Measurements from ENCODE around the gene CBR1. TPM values are rescaled to one million over a fixed set of nuclear protein-coding genes. Genes with fewer than 3 reads are reported as not detected.

CBR1 gene
- total RNA-seq, 1 donor from 2014 or later, result 60.0 TPM

GRCh38 chr21:36038701-36039497 lies 30.9 kb upstream of the CBR1 start:
- H3K4me1 Mint-ChIP-seq, result peaks cover 4% of the 10 kb centered on the region
- intact Hi-C loops (cut with micrococcal nuclease), result no loop called here
- no peaks in the 10 kb centered on the region for H3K27me3 Mint-ChIP-seq
- H3K27ac Mint-ChIP-seq, result peak overlapping the region; percentile 41
- H3K9me3 Mint-ChIP-seq, result no peaks in the 10 kb centered on the region
- DNase-seq, result no peak
- H3K36me3 Mint-ChIP-seq (ENCODE audit: low read depth), result peaks cover 55% of the 10 kb centered on the region
- H3K4me3 Mint-ChIP-seq, result no peak overlapping the region

DNA sequence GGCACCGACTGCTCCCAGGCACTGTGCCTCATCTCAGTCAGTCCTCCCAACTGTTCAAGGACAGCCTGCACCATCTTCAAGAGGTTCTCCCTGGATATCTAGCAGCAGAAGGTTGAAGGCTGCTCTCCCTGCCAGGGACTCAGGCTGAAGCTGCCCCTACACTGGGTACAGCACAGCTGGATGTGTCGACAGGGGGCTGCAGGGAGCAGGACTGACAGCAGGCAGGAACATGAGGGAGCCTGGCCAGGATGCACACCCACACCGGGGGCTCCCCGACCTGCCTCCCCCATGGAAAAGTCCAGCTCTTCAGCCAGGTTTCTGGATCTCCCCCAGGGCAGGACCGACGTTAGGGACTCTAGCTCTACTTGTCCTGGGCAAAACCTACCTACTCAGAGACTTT lies 30.0 kb upstream of the CBR1 start:
- Mint-ChIP-seq H3K9me3 (no peaks in the 10 kb centered on the region), H3K36me3 (ENCODE audit: low read depth) (peaks cover 61% of the 10 kb centered on the region), H3K4me3 (no peak overlapping the region), H3K27me3 (no peaks in the 10 kb centered on the region), H3K4me1 (peaks cover 4% of the 10 kb centered on the region), H3K27ac (no peak overlapping the region)
- intact Hi-C loops (cut with micrococcal nuclease), result no loop called here
- no peak for DNase-seq

DNA sequence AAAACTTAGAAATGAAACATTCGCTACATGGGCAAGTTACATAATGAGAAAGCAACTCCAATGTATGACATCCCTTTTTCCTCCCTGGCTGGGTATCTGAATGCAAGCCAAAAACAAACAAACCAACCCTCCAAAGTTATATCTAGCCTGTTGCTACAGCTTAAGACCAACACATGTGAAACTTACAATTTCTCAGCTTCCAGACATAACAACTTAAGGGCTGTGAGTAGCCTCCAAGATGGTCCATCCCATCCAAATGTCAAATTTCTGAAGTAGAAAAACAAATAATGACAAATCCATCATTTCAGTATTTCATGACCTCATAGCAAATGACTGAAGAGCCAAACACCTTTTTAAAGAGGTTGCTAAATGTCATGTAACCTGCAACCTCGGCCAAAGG lies 29.4 kb upstream of the CBR1 start:
- H3K4me1 Mint-ChIP-seq, result peaks cover 4% of the 10 kb centered on the region
- H3K36me3 Mint-ChIP-seq (ENCODE audit: low read depth), result peaks cover 59% of the 10 kb centered on the region
- no peak for DNase-seq
- intact Hi-C loops (cut with micrococcal nuclease), result no loop called here
- H3K9me3 Mint-ChIP-seq, result no peaks in the 10 kb centered on the region
- no peaks in the 10 kb centered on the region for H3K27me3 Mint-ChIP-seq
- H3K27ac Mint-ChIP-seq, result no peak overlapping the region
- H3K4me3 Mint-ChIP-seq, result no peak overlapping the region

- no peaks in the 10 kb centered on the region for H3K27me3 Mint-ChIP-seq
- no peak overlapping the region for H3K27ac Mint-ChIP-seq
- H3K4me1 Mint-ChIP-seq, result peaks cover 4% of the 10 kb centered on the region
- no peak for DNase-seq
- intact Hi-C loops (cut with micrococcal nuclease), result no loop called here
- no peaks in the 10 kb centered on the region for H3K9me3 Mint-ChIP-seq
- no peak overlapping the region for H3K4me3 Mint-ChIP-seq
- peaks cover 54% of the 10 kb centered on the region for H3K36me3 Mint-ChIP-seq (ENCODE audit: low read depth)
Measured at GRCh38 chr21:36041910-36042309, 27.9 kb upstream of the CBR1 start.

- Mint-ChIP-seq H3K4me1 (peaks cover 6% of the 10 kb centered on the region), H3K27ac (no peak overlapping the region), H3K4me3 (no peak overlapping the region), H3K27me3 (no peaks in the 10 kb centered on the region), H3K9me3 (no peaks in the 10 kb centered on the region), H3K36me3 (ENCODE audit: low read depth) (peaks cover 64% of the 10 kb centered on the region)
- intact Hi-C loops (cut with micrococcal nuclease), result no loop called here
- no peak for DNase-seq
Measured at GRCh38 chr21:36044056-36044455, 25.8 kb upstream of the CBR1 start.

- H3K4me1 Mint-ChIP-seq, result peaks cover 5% of the 10 kb centered on the region
- no peak for DNase-seq
- no peak overlapping the region for H3K4me3 Mint-ChIP-seq
- peaks cover 70% of the 10 kb centered on the region for H3K36me3 Mint-ChIP-seq (ENCODE audit: low read depth)
- no peaks in the 10 kb centered on the region for H3K27me3 Mint-ChIP-seq
- intact Hi-C loops (cut with micrococcal nuclease), result no loop called here
- peaks cover 4% of the 10 kb centered on the region for H3K9me3 Mint-ChIP-seq
- H3K27ac Mint-ChIP-seq, result no peak overlapping the region
Measured at GRCh38 chr21:36045993-36046392, 23.8 kb upstream of the CBR1 start.

GRCh38 chr21:36047139-36047538 lies 22.7 kb upstream of the CBR1 start:
- DNase-seq, result no peak
- no peak overlapping the region for H3K4me3 Mint-ChIP-seq
- peaks cover 4% of the 10 kb centered on the region for H3K9me3 Mint-ChIP-seq
- intact Hi-C loops (cut with micrococcal nuclease), result no loop called here
- no peaks in the 10 kb centered on the region for H3K27me3 Mint-ChIP-seq
- peaks cover 5% of the 10 kb centered on the region for H3K4me1 Mint-ChIP-seq
- H3K27ac Mint-ChIP-seq, result no peak overlapping the region
- peaks cover 70% of the 10 kb centered on the region for H3K36me3 Mint-ChIP-seq (ENCODE audit: low read depth)

DNA sequence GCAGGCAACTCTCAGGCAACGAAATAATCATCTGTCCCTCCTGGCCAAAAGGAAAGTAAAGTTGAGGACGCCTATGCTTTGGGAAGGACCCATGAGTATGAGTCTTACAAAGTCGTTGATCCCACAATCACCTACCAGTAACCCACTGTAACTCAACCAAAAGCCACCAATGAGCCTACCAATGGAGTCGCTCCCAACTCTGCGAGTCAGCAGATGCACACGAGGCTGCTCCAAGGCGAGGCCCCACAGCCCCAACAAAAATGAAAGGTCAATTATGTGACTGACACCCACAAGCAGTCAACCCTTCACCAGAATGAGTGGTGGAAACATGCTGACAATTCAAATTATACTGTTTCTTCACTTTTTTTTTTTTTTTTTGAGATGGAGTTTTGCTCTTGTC lies 21.5 kb upstream of the CBR1 start:
- peaks cover 4% of the 10 kb centered on the region for H3K9me3 Mint-ChIP-seq
- peaks cover 9% of the 10 kb centered on the region for H3K4me1 Mint-ChIP-seq
- no peaks in the 10 kb centered on the region for H3K27me3 Mint-ChIP-seq
- H3K4me3 Mint-ChIP-seq, result no peak overlapping the region
- H3K36me3 Mint-ChIP-seq (ENCODE audit: low read depth), result peaks cover 71% of the 10 kb centered on the region
- no peak for DNase-seq
- no peak overlapping the region for H3K27ac Mint-ChIP-seq
- intact Hi-C loops (cut with micrococcal nuclease), result no loop called here

DNA sequence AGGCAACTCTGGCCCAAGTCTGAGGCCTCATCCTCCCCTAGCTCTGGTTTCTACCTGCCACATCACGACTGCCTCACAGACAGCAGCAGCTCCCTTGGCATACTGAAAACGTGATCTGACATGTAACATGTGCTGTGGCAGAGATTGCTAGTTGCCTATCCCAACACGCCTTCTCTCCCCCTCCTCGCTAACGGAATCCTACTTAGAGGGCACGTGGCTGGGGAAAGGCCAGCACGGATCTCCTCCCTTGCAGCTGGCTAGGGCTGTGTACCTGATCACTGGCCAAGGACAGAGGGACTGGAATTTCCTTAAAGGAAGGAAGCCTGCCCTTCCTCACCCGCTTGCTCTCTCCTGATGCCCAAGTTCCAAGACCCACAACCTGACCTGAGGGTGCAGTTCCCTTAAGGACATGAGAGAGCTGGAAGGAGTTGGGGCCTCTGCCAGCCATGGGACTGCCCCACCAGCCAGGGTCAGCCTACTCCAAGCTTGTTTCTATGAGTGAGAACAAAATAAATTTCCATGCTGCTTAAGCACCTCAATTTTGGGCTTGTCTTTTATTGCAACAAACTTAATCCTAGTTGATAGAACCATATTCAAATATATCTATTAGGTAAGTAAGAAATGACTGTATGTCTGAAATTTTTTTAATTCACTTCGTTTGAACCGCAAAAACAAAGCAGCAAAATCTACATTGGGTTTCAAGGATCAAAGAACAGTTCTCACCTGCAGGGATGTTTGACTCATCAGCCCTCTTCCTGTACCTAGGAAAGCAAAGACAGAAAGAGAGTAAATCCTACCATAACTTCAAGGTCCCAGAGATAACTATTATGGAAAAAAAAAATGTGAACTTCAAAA lies 16.7 kb upstream of the CBR1 start:
- Mint-ChIP-seq H3K27ac (peak overlapping the region; percentile 35), H3K4me3 (no peak overlapping the region)
- intact Hi-C loops (cut with micrococcal nuclease), result no loop called here

GRCh38 chr21:36053715-36054062 lies 16.1 kb upstream of the CBR1 start:
- peaks cover 70% of the 10 kb centered on the region for H3K36me3 Mint-ChIP-seq (ENCODE audit: low read depth)
- intact Hi-C loops (cut with micrococcal nuclease), result no loop called here
- peak overlapping the region; percentile 35 for H3K27ac Mint-ChIP-seq
- DNase-seq, result no peak
- peaks cover 4% of the 10 kb centered on the region for H3K9me3 Mint-ChIP-seq
- H3K4me3 Mint-ChIP-seq, result no peak overlapping the region
- H3K4me1 Mint-ChIP-seq, result peaks cover 24% of the 10 kb centered on the region
- no peaks in the 10 kb centered on the region for H3K27me3 Mint-ChIP-seq

More for the DNA sequence above, 16.7 kb upstream of the CBR1 start:
- peaks cover 22% of the 10 kb centered on the region for H3K4me1 Mint-ChIP-seq
- DNase-seq, result no peak
- peaks cover 4% of the 10 kb centered on the region for H3K9me3 Mint-ChIP-seq
- no peaks in the 10 kb centered on the region for H3K27me3 Mint-ChIP-seq
- peaks cover 73% of the 10 kb centered on the region for H3K36me3 Mint-ChIP-seq (ENCODE audit: low read depth)

GRCh38 chr21:36055551-36055950 lies 14.3 kb upstream of the CBR1 start:
- Mint-ChIP-seq H3K27ac (no peak overlapping the region), H3K27me3 (peaks cover 1% of the 10 kb centered on the region), H3K9me3 (peaks cover 2% of the 10 kb centered on the region), H3K4me3 (no peak overlapping the region), H3K36me3 (ENCODE audit: low read depth) (peaks cover 59% of the 10 kb centered on the region), H3K4me1 (peaks cover 26% of the 10 kb centered on the region)
- intact Hi-C loops (cut with micrococcal nuclease), result no loop called here
- DNase-seq, result no peak

DNA sequence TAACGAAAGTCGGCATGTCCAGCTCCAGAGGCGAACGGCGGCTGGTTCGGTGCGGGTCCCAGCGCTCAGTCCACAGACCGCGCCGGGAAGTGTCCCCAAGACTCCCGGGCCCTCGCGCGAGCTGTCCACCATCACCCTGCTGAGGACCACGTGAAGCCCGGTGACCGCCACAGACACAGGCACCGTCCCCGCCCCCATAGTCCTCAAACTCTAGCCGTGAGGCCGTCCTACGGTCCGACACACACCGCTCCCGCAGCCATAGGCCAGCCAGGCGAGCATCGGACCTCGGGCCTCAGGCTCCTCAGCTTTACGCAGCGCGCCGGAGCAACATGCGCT lies 10.0 kb upstream of the CBR1 start:
- Mint-ChIP-seq H3K9me3 (no peaks in the 10 kb centered on the region), H3K4me1 (peaks cover 24% of the 10 kb centered on the region), H3K36me3 (ENCODE audit: low read depth) (peaks cover 35% of the 10 kb centered on the region), H3K27ac (peak overlapping the region; percentile 99), H3K27me3 (peaks cover 1% of the 10 kb centered on the region), H3K4me3 (peak overlapping the region; percentile 94)
- intact Hi-C loops (cut with micrococcal nuclease), result loop anchor here (1.0 to 10.0 kb wide), 4 partner anchors 10 to 325 kb away; partner anchors contain the start of genes CHAF1B and MORC3
- DNase-seq, result no peak

DNA sequence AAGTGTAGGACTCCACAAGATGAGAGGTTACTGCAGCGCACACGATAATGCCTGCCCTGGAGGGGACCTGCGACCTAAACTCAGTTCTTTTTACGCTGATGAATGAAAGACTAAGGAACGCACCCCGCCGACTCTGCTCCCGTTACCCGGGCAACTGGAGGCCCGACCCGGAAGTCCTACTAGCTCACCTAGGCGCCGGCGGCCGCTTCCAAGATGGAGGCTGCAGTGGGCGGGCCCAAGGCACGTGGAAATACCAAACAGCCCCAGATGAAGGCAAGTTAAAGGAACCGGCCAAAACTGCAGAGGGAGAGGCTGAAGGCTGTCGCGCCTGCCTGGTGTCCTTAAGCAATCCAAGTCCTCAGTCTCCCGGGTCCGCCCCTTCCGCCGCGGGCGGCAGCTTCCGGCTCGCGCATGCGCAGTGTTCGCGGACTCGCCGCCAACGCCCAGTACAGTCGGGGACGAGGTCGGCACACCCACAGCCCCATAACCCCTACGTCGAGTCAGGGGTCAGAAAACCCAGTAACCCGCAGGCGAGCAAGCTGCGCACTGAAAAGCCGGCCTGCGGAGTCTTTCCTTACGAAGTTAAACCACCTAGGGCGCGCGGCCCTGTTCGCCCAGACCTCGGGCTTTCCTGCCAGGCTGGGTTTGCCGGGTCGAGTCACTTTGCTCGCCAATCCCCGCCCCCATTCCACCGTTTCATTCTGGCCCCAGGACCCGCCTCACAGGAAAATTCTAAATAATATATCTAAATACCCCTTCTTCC lies 9.5 kb upstream of the CBR1 start, which contains the start of gene SETD4:
TSS of gene SETD4 (minus strand) at position 368 of the 763 bp plus-strand sequence. CDS start 1,638 bp downstream, outside the sequence.
- H3K36me3 Mint-ChIP-seq (ENCODE audit: low read depth), result peaks cover 30% of the 10 kb centered on the region
- H3K27ac Mint-ChIP-seq, result peak within 1 kb of the TSS; percentile 99
- intact Hi-C loops (cut with micrococcal nuclease), result loop anchor here (1.0 to 10.0 kb wide), 4 partner anchors 9 to 324 kb away; partner anchors contain the start of genes CHAF1B and MORC3
- DNase-seq, result peak; percentile 98
- H3K4me1 Mint-ChIP-seq, result peaks cover 24% of the 10 kb centered on the region
- H3K4me3 Mint-ChIP-seq, result peak within 1 kb of the TSS; percentile 94
- peaks cover 1% of the 10 kb centered on the region for H3K27me3 Mint-ChIP-seq
- H3K9me3 Mint-ChIP-seq, result no peaks in the 10 kb centered on the region
